COLO829 (cell line): ENCODE results near the gene LY6G6F.

Experiments used
- DNase-seq: peaks from one replicate; pipeline ENCODE4 v3.0.0; 2012; ENCODE audit warnings: low spot score

LY6G6F gene

GRCh38 chr6:31723980-31724691, 17.5 kb downstream of the LY6G6F start:
- no peak for DNase-seq

GRCh38 chr6:31725502-31726350, 19.1 kb downstream of the LY6G6F start:
- DNase-seq: peak; percentile 84

GRCh38 chr6:31727034-31727716, 20.5 kb downstream of the LY6G6F start:
- DNase-seq: no peak

GRCh38 chr6:31727717-31728671, 21.3 kb downstream of the LY6G6F start:
- DNase-seq: no peak

GRCh38 chr6:31728767-31729514, 22.3 kb downstream of the LY6G6F start, which contains the start of gene DDAH2:
TSS of gene DDAH2 (minus strand) at chr6:31729299. CDS start at chr6:31729161, 138 bp downstream.
- DNase-seq: no peak

- DNase-seq: peak; percentile 93
Measured at GRCh38 chr6:31729515-31729978, 22.9 kb downstream of the LY6G6F start.

GRCh38 chr6:31729979-31730630, 23.4 kb downstream of the LY6G6F start:
- no peak for DNase-seq

GRCh38 chr6:31730631-31731086, 24.0 kb downstream of the LY6G6F start:
- DNase-seq: no peak

GRCh38 chr6:31732029-31732428, 25.4 kb downstream of the LY6G6F start:
- no peak for DNase-seq

GRCh38 chr6:31733734-31734133, 27.1 kb downstream of the LY6G6F start:
- no peak for DNase-seq

- DNase-seq: no peak
Measured at GRCh38 chr6:31734247-31734820, 27.7 kb downstream of the LY6G6F start.

GRCh38 chr6:31734821-31735406, 28.2 kb downstream of the LY6G6F start:
- no peak for DNase-seq

- peak; percentile 87 for DNase-seq
Measured at GRCh38 chr6:31736021-31736767, 29.5 kb downstream of the LY6G6F start, which contains the start of gene CLIC1. TSS of gene CLIC1 (minus strand) at chr6:31736530. CDS start at chr6:31736300, 230 bp downstream.

- no peak for DNase-seq
Measured at GRCh38 chr6:31736768-31737314, 30.2 kb downstream of the LY6G6F start.

GRCh38 chr6:31737315-31737990, 30.8 kb downstream of the LY6G6F start:
- DNase-seq: no peak

- peak; percentile 89 for DNase-seq
Measured at GRCh38 chr6:31737991-31738979, 31.6 kb downstream of the LY6G6F start.
